ENCODE data around the gene BOD1.

BOD1 gene

GRCh38 chr5:173616577-173617118, at the start of gene BOD1:
Gene BOD1, minus strand, starts transcription at chr5:173616650. Its CDS starts 214 bp downstream, at chr5:173616436.
- peak; percentile 97 for DNase-seq
- CTCF ChIA-PET = interaction anchor here (0.8 to 7.6 kb wide), 16 partner anchors 9 to 695 kb away, joined by 3 to 77 read pairs (median 4); partner anchors contain the start of gene CPEB4
- H3K36me3 Mint-ChIP-seq = peaks cover 16% of the 10 kb centered on the region
- peaks cover 31% of the 10 kb centered on the region for H3K4me1 Mint-ChIP-seq
- peak within 1 kb of the TSS; percentile 97 for H3K27ac Mint-ChIP-seq
- peak within 1 kb of the TSS; percentile 94 for H3K4me3 Mint-ChIP-seq
- no peaks in the 10 kb centered on the region for H3K27me3 Mint-ChIP-seq
- no peaks in the 10 kb centered on the region for H3K9me3 Mint-ChIP-seq

GRCh38 chr5:173665326-173665725, 48.9 kb upstream of the BOD1 start:
- CTCF ChIA-PET = no interaction called here
- no peak for DNase-seq
- Mint-ChIP-seq H3K4me3 (no peak overlapping the region), H3K9me3 (no peaks in the 10 kb centered on the region), H3K36me3 (no peaks in the 10 kb centered on the region), H3K27me3 (no peaks in the 10 kb centered on the region), H3K4me1 (peaks cover 4% of the 10 kb centered on the region), H3K27ac (no peak overlapping the region)

- H3K9me3 Mint-ChIP-seq = no peaks in the 10 kb centered on the region
- H3K36me3 Mint-ChIP-seq = no peaks in the 10 kb centered on the region
- no peak for DNase-seq
- CTCF ChIA-PET = no interaction called here
- H3K27me3 Mint-ChIP-seq = no peaks in the 10 kb centered on the region
- no peak overlapping the region for H3K4me3 Mint-ChIP-seq
- H3K27ac Mint-ChIP-seq = no peak overlapping the region
- peaks cover 4% of the 10 kb centered on the region for H3K4me1 Mint-ChIP-seq
These were observed 47.7 kb upstream of the BOD1 start for GRCh38 chr5:173664154-173664526.

GRCh38 chr5:173663352-173664153, 47.1 kb upstream of the BOD1 start:
- CTCF ChIA-PET = no interaction called here
- H3K4me1 Mint-ChIP-seq = peaks cover 4% of the 10 kb centered on the region
- no peak overlapping the region for H3K4me3 Mint-ChIP-seq
- no peak overlapping the region for H3K27ac Mint-ChIP-seq
- no peaks in the 10 kb centered on the region for H3K27me3 Mint-ChIP-seq
- no peak for DNase-seq
- no peaks in the 10 kb centered on the region for H3K36me3 Mint-ChIP-seq
- no peaks in the 10 kb centered on the region for H3K9me3 Mint-ChIP-seq

GRCh38 chr5:173662581-173663351, 46.3 kb upstream of the BOD1 start:
- H3K4me3 Mint-ChIP-seq = no peak overlapping the region
- H3K36me3 Mint-ChIP-seq = no peaks in the 10 kb centered on the region
- CTCF ChIA-PET = no interaction called here
- no peaks in the 10 kb centered on the region for H3K27me3 Mint-ChIP-seq
- no peak for DNase-seq
- H3K27ac Mint-ChIP-seq = no peak overlapping the region
- no peaks in the 10 kb centered on the region for H3K9me3 Mint-ChIP-seq
- peaks cover 4% of the 10 kb centered on the region for H3K4me1 Mint-ChIP-seq

GRCh38 chr5:173660481-173661280, 44.2 kb upstream of the BOD1 start:
- H3K27me3 Mint-ChIP-seq = peaks cover 3% of the 10 kb centered on the region
- H3K36me3 Mint-ChIP-seq = no peaks in the 10 kb centered on the region
- peaks cover 4% of the 10 kb centered on the region for H3K4me1 Mint-ChIP-seq
- no peak overlapping the region for H3K27ac Mint-ChIP-seq
- CTCF ChIA-PET = no interaction called here
- no peaks in the 10 kb centered on the region for H3K9me3 Mint-ChIP-seq
- no peak for DNase-seq
- H3K4me3 Mint-ChIP-seq = no peak overlapping the region

- H3K27ac Mint-ChIP-seq = no peak overlapping the region
- H3K4me3 Mint-ChIP-seq = no peak overlapping the region
- H3K27me3 Mint-ChIP-seq = peaks cover 3% of the 10 kb centered on the region
- CTCF ChIA-PET = no interaction called here
- no peaks in the 10 kb centered on the region for H3K9me3 Mint-ChIP-seq
- DNase-seq = no peak
- H3K36me3 Mint-ChIP-seq = no peaks in the 10 kb centered on the region
- H3K4me1 Mint-ChIP-seq = peaks cover 4% of the 10 kb centered on the region
These were observed 43.0 kb upstream of the BOD1 start for GRCh38 chr5:173659423-173659822.

GRCh38 chr5:173657741-173658356, 41.4 kb upstream of the BOD1 start:
- Mint-ChIP-seq H3K27me3 (peaks cover 11% of the 10 kb centered on the region), H3K36me3 (no peaks in the 10 kb centered on the region), H3K4me1 (no peaks in the 10 kb centered on the region), H3K4me3 (no peak overlapping the region), H3K27ac (no peak overlapping the region), H3K9me3 (no peaks in the 10 kb centered on the region)
- CTCF ChIA-PET = no interaction called here
- DNase-seq = no peak

GRCh38 chr5:173655196-173655797, 38.8 kb upstream of the BOD1 start:
- H3K9me3 Mint-ChIP-seq = peaks cover 2% of the 10 kb centered on the region
- H3K4me1 Mint-ChIP-seq = no peaks in the 10 kb centered on the region
- no peak overlapping the region for H3K27ac Mint-ChIP-seq
- H3K36me3 Mint-ChIP-seq = no peaks in the 10 kb centered on the region
- CTCF ChIA-PET = no interaction called here
- H3K4me3 Mint-ChIP-seq = no peak overlapping the region
- peaks cover 11% of the 10 kb centered on the region for H3K27me3 Mint-ChIP-seq
- no peak for DNase-seq

GRCh38 chr5:173653822-173654523, 37.5 kb upstream of the BOD1 start:
- no peaks in the 10 kb centered on the region for H3K36me3 Mint-ChIP-seq
- H3K4me1 Mint-ChIP-seq = no peaks in the 10 kb centered on the region
- no peak overlapping the region for H3K27ac Mint-ChIP-seq
- CTCF ChIA-PET = no interaction called here
- H3K27me3 Mint-ChIP-seq = peaks cover 11% of the 10 kb centered on the region
- no peak overlapping the region for H3K4me3 Mint-ChIP-seq
- H3K9me3 Mint-ChIP-seq = peaks cover 2% of the 10 kb centered on the region
- no peak for DNase-seq

GRCh38 chr5:173648308-173648866, 31.9 kb upstream of the BOD1 start:
- Mint-ChIP-seq H3K9me3 (peaks cover 2% of the 10 kb centered on the region), H3K27ac (no peak overlapping the region), H3K4me1 (no peaks in the 10 kb centered on the region), H3K4me3 (no peak overlapping the region), H3K36me3 (no peaks in the 10 kb centered on the region), H3K27me3 (peaks cover 2% of the 10 kb centered on the region)
- DNase-seq = no peak
- CTCF ChIA-PET = no interaction called here

- H3K4me1 Mint-ChIP-seq = no peaks in the 10 kb centered on the region
- H3K4me3 Mint-ChIP-seq = no peak overlapping the region
- CTCF ChIA-PET = no interaction called here
- H3K36me3 Mint-ChIP-seq = no peaks in the 10 kb centered on the region
- no peaks in the 10 kb centered on the region for H3K9me3 Mint-ChIP-seq
- DNase-seq = no peak
- no peak overlapping the region for H3K27ac Mint-ChIP-seq
- H3K27me3 Mint-ChIP-seq = no peaks in the 10 kb centered on the region
These were observed 30.2 kb upstream of the BOD1 start for GRCh38 chr5:173646692-173647091.

Measured in activated naive CD4-positive, alpha-beta T cell treated with anti-CD3 and anti-CD28 coated beads, Interleukin-2, amount 10 ng/mL, durations not matched to agents 7 days and 5 days (primary cell).